Measurements from ENCODE around the gene PCBP3.

Gene PCBP3

DNA sequence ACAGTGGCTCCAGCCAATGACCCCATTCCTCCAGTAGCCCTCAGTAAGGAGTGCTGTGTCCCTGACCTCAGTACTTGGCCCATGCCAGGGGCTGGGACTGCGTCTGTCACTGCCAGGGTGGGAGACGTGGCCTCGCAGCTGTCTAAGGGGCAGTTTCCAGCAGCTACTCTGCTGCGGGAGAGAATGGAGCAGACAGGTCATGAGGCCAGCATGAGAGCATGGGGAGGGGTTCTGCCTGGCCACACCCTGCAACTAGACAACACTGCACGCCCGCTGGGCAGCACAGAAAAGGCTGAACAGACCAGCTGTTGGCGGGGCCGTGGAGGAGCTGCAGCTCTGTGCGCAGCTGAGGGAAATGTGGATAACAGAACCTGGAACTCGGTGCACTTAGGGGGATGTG lies 246.4 kb downstream of the PCBP3 start:
- TF ChIP-seq, protein P1, sequence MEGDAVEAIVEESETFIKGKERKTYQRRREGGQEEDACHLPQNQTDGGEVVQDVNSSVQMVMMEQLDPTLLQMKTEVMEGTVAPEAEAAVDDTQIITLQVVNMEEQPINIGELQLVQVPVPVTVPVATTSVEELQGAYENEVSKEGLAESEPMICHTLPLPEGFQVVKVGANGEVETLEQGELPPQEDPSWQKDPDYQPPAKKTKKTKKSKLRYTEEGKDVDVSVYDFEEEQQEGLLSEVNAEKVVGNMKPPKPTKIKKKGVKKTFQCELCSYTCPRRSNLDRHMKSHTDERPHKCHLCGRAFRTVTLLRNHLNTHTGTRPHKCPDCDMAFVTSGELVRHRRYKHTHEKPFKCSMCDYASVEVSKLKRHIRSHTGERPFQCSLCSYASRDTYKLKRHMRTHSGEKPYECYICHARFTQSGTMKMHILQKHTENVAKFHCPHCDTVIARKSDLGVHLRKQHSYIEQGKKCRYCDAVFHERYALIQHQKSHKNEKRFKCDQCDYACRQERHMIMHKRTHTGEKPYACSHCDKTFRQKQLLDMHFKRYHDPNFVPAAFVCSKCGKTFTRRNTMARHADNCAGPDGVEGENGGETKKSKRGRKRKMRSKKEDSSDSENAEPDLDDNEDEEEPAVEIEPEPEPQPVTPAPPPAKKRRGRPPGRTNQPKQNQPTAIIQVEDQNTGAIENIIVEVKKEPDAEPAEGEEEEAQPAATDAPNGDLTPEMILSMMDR (conservative IDR thresholded peaks at IDR 0.05) = no peak
- H3K27ac ChIP-seq = no peak overlapping the region

DNA sequence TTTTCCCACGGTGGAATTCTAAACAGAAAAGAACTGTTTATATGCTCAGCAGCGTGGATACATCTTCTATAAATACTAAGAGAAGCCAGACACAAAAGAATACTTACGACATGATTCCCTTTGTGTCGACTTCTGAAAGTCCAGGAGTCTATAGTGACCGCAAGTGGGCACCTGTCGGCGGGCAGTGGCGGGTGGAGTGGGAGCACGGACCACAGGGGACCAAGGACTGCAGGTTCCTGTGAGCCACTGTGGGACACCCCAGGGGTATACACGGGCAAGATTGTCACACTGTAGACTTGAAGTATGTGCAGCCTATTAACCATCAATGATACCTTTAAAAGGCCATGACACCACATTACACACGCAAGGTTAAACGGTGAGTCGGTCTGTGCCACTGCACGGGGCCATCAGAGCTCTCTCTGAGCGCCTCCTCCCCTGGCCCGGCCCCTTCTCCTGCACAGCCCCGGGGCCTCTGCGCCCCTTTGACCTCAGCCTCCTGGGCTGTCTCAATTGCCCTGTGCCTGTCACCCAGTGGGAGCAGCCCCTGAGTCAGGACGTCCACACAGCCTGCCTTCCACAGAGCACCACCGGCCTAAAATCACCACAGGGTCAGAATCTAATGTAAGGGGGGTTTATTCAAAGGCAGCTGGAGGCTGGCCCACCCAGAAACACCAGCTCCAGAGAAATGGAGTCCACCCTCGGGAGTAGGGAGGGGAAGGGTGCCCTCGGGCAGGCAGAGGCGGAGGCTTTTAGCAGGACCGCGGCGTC lies 248.0 kb downstream of the PCBP3 start:
- no peak overlapping the region for H3K27ac ChIP-seq

DNA sequence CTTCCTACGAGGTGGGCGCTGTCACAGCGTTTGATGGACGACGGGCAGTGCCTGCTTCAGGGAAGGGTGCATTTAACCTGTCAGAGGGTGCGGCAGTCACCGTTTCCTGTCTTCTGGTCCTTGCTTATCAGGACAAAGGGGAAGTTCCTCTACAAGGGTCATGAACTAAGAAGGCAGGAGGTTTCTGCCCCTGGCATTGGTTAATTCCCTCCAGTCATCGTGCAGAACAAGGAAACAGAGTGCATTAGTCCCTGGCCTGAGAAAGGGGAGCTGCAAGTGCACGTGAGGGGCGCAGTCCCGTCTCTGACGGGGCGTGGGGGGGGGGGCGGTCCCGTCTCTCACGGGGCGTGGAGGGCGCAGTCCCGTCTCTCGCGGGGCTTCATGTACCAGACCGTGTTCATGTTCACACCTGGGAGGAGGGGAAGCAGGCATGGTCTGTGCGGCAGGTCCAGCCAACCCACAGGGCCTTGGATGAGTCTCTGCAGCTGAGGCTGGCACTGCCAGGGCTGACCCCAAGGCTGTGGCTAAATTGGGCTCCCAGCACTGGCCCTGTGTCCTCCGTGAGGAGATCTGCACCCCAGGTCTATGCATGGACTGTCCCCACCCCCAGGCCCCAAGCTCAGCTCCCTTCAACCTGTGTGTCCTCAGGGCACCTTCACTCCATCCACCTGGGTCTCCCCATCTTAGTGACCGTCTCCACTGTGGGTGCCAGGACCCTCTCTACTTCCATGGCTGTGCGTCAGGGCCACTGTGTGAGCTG lies 248.8 kb downstream of the PCBP3 start:
- TF ChIP-seq, protein P1 (conservative IDR thresholded peaks at IDR 0.05) = no peak
- no peak overlapping the region for H3K27ac ChIP-seq

More for the DNA sequence above, 248.0 kb downstream of the PCBP3 start:
- TF ChIP-seq, protein P1 (conservative IDR thresholded peaks at IDR 0.05) = no peak

DNA sequence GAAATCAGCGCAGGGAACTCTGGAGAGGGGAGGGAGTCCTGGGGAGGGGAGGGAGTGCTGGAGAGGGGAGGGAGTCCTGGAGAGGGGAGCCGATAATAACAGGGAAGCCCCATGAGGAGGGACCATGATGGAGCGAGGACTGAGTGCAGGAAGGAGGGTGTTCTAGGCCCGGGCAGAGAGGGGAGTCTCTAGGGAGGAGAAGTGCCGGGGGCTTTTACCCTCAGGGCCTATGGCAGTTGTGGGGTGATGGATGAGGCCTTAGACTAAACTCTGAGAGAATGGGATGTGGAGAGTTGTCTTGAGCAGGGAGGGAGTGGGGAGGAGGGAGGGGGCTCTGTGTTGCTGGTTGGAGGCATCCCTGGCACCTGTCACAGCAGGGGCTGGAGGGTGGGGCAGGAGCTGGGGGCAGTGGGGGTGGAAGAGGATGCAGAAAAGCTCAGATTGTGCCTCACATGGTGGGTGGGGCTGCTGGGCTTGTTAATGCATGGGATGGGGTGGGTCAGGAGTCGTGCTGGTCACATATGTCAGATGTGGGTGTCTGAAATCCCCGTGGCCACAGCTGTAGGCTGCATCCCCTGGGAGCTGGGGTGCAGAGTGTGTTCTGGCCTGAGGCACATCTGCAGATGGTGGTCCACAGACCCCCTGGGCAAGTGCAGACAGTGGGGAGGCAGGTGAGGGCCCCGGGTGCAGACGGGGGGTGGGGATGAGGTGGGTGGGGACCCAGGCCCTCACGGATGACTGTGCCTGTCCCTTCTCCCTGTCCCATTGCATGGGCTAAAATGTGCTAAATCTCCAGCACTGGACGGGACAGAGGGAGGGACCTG lies 249.6 kb downstream of the PCBP3 start:
- no peak overlapping the region for H3K27ac ChIP-seq
- TF ChIP-seq, protein P1 (conservative IDR thresholded peaks at IDR 0.05) = no peak

DNA sequence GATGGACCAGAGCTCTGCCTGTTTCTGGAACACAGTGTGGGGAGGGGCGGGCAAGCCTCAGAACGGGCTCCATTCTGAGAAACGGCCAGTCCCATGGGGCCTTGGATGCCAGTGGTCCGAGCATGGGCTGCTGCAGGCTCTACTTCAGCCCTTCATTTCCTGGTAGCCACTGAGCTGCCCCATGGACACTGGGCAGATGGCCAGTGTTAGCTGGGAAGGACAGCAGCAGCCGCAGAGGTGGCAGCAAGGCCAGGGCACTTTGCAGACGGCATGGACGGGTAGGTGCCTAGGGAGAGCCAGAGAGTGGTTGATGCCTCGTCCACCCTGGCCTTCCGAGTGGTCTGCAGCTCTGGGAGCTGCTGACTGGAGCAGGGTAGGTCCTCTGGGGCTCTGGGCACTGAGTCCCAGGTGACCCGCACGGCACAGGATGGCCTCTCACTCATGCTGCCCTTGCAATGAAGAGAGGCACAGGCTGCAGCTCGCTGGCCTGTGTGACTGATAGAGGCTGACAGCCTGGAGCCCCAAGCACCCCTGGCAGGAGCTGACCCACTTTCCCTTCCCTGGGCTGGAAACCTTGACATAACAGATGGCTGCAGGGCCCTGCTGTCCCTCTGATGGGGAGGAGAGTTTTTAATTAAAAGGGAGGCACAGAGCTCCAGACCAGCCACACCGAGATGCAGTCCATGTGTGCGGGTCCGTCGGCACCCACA lies 250.4 kb downstream of the PCBP3 start:
- TF ChIP-seq, protein P1 (conservative IDR thresholded peaks at IDR 0.05) = no peak
- no peak overlapping the region for H3K27ac ChIP-seq

DNA sequence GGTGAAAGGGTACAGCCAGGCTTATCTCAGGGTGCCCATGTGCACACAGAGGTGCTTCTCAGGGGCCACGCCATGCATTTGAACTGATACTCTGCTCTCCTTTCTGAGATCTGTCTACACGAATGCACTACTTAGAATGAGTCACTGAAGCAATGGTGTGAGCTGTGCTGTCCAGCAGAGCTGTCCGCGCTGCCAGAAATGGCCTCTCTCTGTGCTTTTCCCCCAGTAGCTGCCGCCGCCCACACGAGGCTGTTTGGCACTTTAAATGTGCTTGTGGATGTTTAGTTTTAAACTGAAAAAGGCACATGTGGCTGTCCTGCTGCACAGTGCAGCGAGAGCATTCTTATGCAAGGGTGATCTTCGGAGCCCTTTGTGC lies 250.9 kb downstream of the PCBP3 start:
- H3K27ac ChIP-seq = no peak overlapping the region
- TF ChIP-seq, protein P1 (conservative IDR thresholded peaks at IDR 0.05) = no peak
